Hematopoietic multipotent progenitor cell (in vitro differentiated cells): ENCODE measurements around the gene ADAP1. TPM values are rescaled to one million over a fixed set of nuclear protein-coding genes. Genes with fewer than 3 reads are reported as not detected.

ENCODE experiments used
- DNase-seq, 3 donors: peaks; one replicate each; pipeline ENCODE4 v3.0.0-alpha.2; 2011 to 2015; ENCODE audit warnings: low read depth in 2 of 3, low spot score in 2 of 3
- total RNA-seq: library from RNA; depleted of rRNA; stranded (reverse); fragments of >200 nt; gene quantifications from one replicate; pipeline ENCODE4 v1.2.3, GENCODE V29; 2012

The ADAP1 gene
- total RNA-seq, 1 donor = 16.2 TPM

- DNase-seq = no peak
Measured at GRCh38 chr7:913736-914520, 40.6 kb downstream of the ADAP1 start.

- no peak for DNase-seq
Measured at GRCh38 chr7:911791-912480, 42.5 kb downstream of the ADAP1 start.

GRCh38 chr7:910931-911431 lies 43.5 kb downstream of the ADAP1 start:
- DNase-seq = no peak

- no peak for DNase-seq
Measured at GRCh38 chr7:910441-910861, 44.0 kb downstream of the ADAP1 start.

- peak in 2 of 3 donors; percentile 81 for DNase-seq
Measured at GRCh38 chr7:909358-910329, 44.8 kb downstream of the ADAP1 start.

GRCh38 chr7:908591-909357 lies 45.7 kb downstream of the ADAP1 start:
- DNase-seq = peak in 2 of 3 donors; percentile 50 to 60

- DNase-seq = peak in 1 of 3 donors; percentile 33
Measured at GRCh38 chr7:908159-908581, 46.3 kb downstream of the ADAP1 start.

- peak in 1 of 3 donors; percentile 60 for DNase-seq
Measured at GRCh38 chr7:907158-907980, 47.1 kb downstream of the ADAP1 start.

- DNase-seq = peak in 1 of 3 donors; percentile 37
Measured at GRCh38 chr7:906776-907157, 47.7 kb downstream of the ADAP1 start.

- no peak for DNase-seq
Measured at GRCh38 chr7:904847-905246, 49.6 kb downstream of the ADAP1 start.

- DNase-seq = no peak
Measured at GRCh38 chr7:903921-904755, 50.3 kb downstream of the ADAP1 start.

- no peak for DNase-seq
Measured at GRCh38 chr7:902996-903395, 51.5 kb downstream of the ADAP1 start.

GRCh38 chr7:901388-902154 lies 52.9 kb downstream of the ADAP1 start:
- DNase-seq = peak in 2 of 3 donors; percentile 45 to 58

- DNase-seq = no peak
Measured at GRCh38 chr7:901041-901387, 53.5 kb downstream of the ADAP1 start.

GRCh38 chr7:900331-901040 lies 54.0 kb downstream of the ADAP1 start:
- DNase-seq = no peak

GRCh38 chr7:899806-900205 lies 54.7 kb downstream of the ADAP1 start:
- DNase-seq = no peak
